Peyer's patch (tissue), 4 donors: ENCODE measurements around the gene UNC93A.

Source experiments
- CTCF ChIP-seq, 6 experiments: fragments of 450-650 bp in 4 of 6; fragments of 200-600 bp in 2 of 6; sonication (generic) in 1 of 6; IDR thresholded peaks; one replicate each; pipeline ENCODE4 v1.5.1; 2017 to 2019; ENCODE audit warnings: antibody characterized with exemption in 6 of 6, mild to moderate bottlenecking in 3 of 6, moderate library complexity in 1 of 6
- POLR2A ChIP-seq, 2 donors: fragments of 450-650 bp; IDR thresholded peaks; one replicate each; pipeline ENCODE4 v1.5.1; 2017; ENCODE audit warnings: antibody characterized with exemption in 2 of 2, mild to moderate bottlenecking in 2 of 2, moderate library complexity in 2 of 2

- peak; percentile 50 to 82 (median 72) for TF ChIP-seq CTCF (IDR thresholded peaks at IDR 0.05)
- TF ChIP-seq POLR2A (IDR thresholded peaks at IDR 0.05): no peak
These were observed 59.9 kb downstream of the UNC93A start for GRCh38 chr6:167350731-167351655.
